Adrenal gland (tissue), 12 donors: ENCODE measurements around the gene CDH16. TPM values are rescaled to one million over a fixed set of nuclear protein-coding genes. Genes with fewer than 3 reads are reported as not detected.

ENCODE experiments used
- DNase-seq, 7 donors: peaks; one replicate each; pipeline ENCODE4 v3.0.0-alpha.2; 2019 to 2020
- H3K27ac ChIP-seq, 5 donors: fragments of 200-600 bp; sonication (generic) in 4 of 5; 1 replicate in 3 of 5; 2 replicates in 2 of 5; pipeline versions ENCODE4 v1.5.1 to v1.8.0; 2016 to 2020; ENCODE audit warnings: mild to moderate bottlenecking in 1 of 5
- H3K27me3 ChIP-seq: fragments of 200-600 bp; 2 replicates; pipeline ENCODE4 v1.8.0; 2021
- H3K36me3 ChIP-seq, 2 donors: fragments of 200-600 bp; replicated peaks in 1 of 2; 1 replicate in 1 of 2; 2 replicates in 1 of 2; pipeline versions ENCODE4 v1.5.1 to v1.8.0; 2018 to 2022
- H3K4me1 ChIP-seq, 2 donors: fragments of 200-600 bp; replicated peaks in 1 of 2; 1 replicate in 1 of 2; 2 replicates in 1 of 2; pipeline versions ENCODE4 v1.5.1 to v1.8.0; 2018 to 2021
- H3K4me3 ChIP-seq, 4 donors: fragments of 200-600 bp; sonication (generic) in 3 of 4; one replicate each; pipeline ENCODE4 v1.5.1; 2016 to 2018
- H3K9me3 ChIP-seq, 3 donors: fragments of 200-600 bp; sonication (generic) in 1 of 3; replicated peaks in 1 of 3; 1 replicate in 2 of 3; 2 replicates in 1 of 3; pipeline versions ENCODE4 v1.5.1 to v1.8.0; 2016 to 2021
- POLR2A ChIP-seq, 2 donors: fragments of 450-650 bp; IDR thresholded peaks; one replicate each; pipeline ENCODE4 v1.6.1; 2017; ENCODE audit warnings: antibody characterized with exemption in 2 of 2, mild to moderate bottlenecking in 2 of 2, moderate library complexity in 1 of 2
- WGBS, 4 donors: extraction: QIAGEN DNeasy Blood & Tissue Kit in 2 of 4; methylation state at CpG; one replicate each; pipeline versions ENCODE4 v1.1.5 to v1.1.7; 2013 to 2017; 5-methylcytosine and 5-hydroxymethylcytosine counted together
- intact Hi-C, 2 donors: fragments of 100-400 bp; cut with DNase I; formaldehyde crosslinking; loops; one replicate each; pipeline versions ENCODE4 v1.14.1 to v1.15.0; 2022 to 2023
- polyA plus RNA-seq, 3 donors: library from polyadenylated mRNA; stranded (reverse); fragments of 200-250 nt in 2 of 3; fragments of 350-450 nt in 1 of 3; fragmentation: Illumina TruSeq in 1 of 3; extraction: RNeasy Lipid Tissue Mini Kit (QIAGEN cat#74804) in 1 of 3; gene quantifications; one replicate each; pipeline ENCODE4 v1.2.3, GENCODE V29; 2013 to 2014
- total RNA-seq, 9 donors: library from RNA; depleted of rRNA in 4 of 9; stranded (reverse); fragments of >200 nt in 4 of 9; fragments of 120-200 nt in 1 of 9; fragmentation: NEBNext Ultra II Directional in 1 of 9; extraction: Animal tissue kit (Norgen Biotek cat#: 25700) in 1 of 9; gene quantifications; one replicate each; pipeline versions ENCODE4 v1.1.0 to v1.2.4, GENCODE V29; 2013 to 2023
- TF ChIP-seq, protein P1 (sequence below), 6 experiments: fragments of 450-650 bp in 4 of 6; fragments of 200-600 bp in 2 of 6; sonication (generic) in 1 of 6; IDR thresholded peaks; 1 replicate in 5 of 6; 2 replicates in 1 of 6; pipeline versions ENCODE4 v1.5.1 to v1.8.0; 2016 to 2021; ENCODE audit warnings: antibody characterized with exemption in 6 of 6, mild to moderate bottlenecking in 2 of 6, moderate library complexity in 1 of 6
- donor health status: healthy with polysubstance abuse.
- donor health status: Bipolar disorder and iron deficiency.
- donor health status: DM: yes; HTN: yes; CAD: no.
- donor health status: DM: no; HTN: no; CAD: no.
- donor health status: DM: no; HTN: no; CAD: no.
- donor health status: DM: yes; HTN: yes; CAD: no.

The CDH16 gene
- total and polyA plus RNA-seq, 12 donors = 0.69 TPM; not detected in 11

DNA sequence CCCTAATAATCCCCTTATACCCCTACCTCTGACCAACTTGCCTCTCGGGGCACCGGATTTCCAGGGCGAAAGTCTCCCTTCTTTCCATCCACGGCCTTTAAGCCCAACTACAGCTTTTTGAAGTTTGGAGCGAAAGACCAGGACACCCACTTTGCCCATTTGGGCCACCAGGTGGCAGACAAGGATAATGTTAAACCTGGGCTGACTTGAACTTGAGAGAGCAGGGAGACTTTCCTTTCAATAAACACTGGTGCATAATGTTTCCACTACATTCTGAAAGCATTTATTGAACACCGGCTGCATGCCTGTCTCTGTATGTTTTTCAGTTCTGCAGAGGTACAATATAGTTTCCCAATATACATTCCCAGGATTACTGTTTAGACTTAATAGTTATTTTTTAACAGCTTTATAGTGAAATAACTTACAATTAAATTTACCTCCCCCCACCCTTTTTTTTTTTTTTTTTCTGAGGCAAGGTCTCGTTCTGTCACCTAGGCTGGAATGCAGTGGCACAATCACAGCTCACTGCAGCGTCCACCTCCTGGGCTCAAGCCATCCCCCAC lies 35.5 kb upstream of the CDH16 start:
- no peaks in the 10 kb centered on the region for H3K27me3 ChIP-seq
- H3K36me3 ChIP-seq = no peaks in the 10 kb centered on the region
- intact Hi-C loops = no loop called here
- no peaks in the 10 kb centered on the region for H3K9me3 ChIP-seq
- H3K4me1 ChIP-seq = no peaks in the 10 kb centered on the region
- TF ChIP-seq POLR2A (IDR thresholded peaks at IDR 0.05) = no peak
- TF ChIP-seq, protein P1, sequence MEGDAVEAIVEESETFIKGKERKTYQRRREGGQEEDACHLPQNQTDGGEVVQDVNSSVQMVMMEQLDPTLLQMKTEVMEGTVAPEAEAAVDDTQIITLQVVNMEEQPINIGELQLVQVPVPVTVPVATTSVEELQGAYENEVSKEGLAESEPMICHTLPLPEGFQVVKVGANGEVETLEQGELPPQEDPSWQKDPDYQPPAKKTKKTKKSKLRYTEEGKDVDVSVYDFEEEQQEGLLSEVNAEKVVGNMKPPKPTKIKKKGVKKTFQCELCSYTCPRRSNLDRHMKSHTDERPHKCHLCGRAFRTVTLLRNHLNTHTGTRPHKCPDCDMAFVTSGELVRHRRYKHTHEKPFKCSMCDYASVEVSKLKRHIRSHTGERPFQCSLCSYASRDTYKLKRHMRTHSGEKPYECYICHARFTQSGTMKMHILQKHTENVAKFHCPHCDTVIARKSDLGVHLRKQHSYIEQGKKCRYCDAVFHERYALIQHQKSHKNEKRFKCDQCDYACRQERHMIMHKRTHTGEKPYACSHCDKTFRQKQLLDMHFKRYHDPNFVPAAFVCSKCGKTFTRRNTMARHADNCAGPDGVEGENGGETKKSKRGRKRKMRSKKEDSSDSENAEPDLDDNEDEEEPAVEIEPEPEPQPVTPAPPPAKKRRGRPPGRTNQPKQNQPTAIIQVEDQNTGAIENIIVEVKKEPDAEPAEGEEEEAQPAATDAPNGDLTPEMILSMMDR (IDR thresholded peaks at IDR 0.05) = peak; percentile 58 to 85 (median 83)
- WGBS, 4 donors = 10 to 14% (median 12%) methylated on average over 8 of the region's 8 CpGs
- H3K27ac ChIP-seq = no peak overlapping the region
- H3K4me3 ChIP-seq = no peak overlapping the region
- DNase-seq = peak; percentile 70 to 91 (median 80)

DNA sequence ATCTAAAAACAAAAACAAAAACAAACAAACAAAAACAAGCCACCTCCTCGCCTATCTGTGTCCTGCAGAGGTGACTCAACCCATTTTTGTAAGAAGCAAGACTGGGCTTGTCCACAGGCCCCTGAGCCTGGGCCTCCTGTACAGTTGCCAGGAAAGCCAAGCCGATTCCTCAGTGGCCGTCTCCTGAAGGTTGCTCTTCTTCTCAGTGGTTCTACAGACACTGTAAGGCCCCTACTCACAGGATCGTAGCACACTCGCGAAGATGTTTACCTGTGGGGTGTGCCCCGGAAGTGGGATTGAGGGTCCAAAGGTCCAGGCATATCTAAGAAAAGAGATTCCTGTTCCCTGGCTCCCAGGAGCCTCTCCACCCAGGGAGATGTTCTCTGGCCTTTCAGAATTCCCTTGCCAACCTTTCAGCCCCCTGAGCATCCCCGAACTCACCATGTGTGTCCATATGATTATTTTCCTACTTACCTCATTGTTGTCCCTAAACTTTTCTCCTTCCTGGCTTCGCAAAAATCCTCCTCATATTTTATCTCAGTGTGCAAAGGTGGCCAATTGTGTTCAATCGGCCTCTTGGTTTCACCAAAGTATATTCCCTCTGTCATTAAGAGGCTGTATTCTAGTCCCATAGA lies 34.9 kb upstream of the CDH16 start:
- 75 to 82% (median 78%) methylated on average over 10 of the region's 10 CpGs for whole genome bisulfite sequencing, 4 donors
- Histone ChIP-seq H3K27me3 (no peaks in the 10 kb centered on the region), H3K27ac (no peak overlapping the region), H3K4me1 (no peaks in the 10 kb centered on the region), H3K9me3 (no peaks in the 10 kb centered on the region), H3K4me3 (no peak overlapping the region), H3K36me3 (no peaks in the 10 kb centered on the region)
- no peak for TF ChIP-seq POLR2A (IDR thresholded peaks at IDR 0.05)
- TF ChIP-seq, protein P1 (IDR thresholded peaks at IDR 0.05) = no peak
- intact Hi-C loops = no loop called here
- no peak for DNase-seq

DNA sequence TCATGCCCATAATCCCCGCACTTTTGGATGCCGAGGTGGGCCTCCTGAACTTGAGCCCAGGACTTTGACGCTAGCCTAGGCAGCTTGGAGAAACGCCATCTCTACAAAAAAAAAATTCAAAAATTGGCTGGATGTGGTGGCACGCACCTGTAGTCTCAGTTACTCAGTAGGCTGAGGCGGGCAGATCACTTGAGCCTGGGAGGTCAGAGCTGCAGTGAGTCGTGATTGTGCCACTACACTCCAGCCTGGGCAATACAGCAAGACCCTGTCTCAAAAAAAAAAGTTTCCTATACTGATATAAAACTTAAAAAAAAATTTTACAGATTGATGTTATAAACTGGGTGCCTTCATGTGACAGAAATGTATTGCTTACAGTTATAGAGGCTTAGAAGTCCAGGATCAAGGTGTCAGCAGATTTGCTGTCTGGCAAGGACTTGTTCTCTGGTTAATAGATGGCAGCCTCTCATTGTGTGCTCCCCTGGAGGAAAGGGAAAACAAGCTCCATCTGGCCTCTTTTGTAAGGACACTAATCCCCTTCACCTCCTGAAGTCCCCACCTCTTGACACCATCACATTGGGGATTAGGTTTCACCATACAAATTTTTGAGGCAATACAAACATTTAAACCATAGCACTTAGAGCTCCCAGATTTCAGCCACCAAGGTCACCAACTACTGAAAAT lies 33.9 kb upstream of the CDH16 start:
- TF ChIP-seq POLR2A (IDR thresholded peaks at IDR 0.05) = no peak
- TF ChIP-seq, protein P1 (IDR thresholded peaks at IDR 0.05) = no peak
- WGBS, 4 donors = 75 to 88% (median 82%) methylated on average over 7 of the region's 7 CpGs
- Histone ChIP-seq H3K36me3 (no peaks in the 10 kb centered on the region), H3K9me3 (no peaks in the 10 kb centered on the region), H3K4me1 (peaks cover 1 to 2% of the 10 kb centered on the region in 2 donors), H3K4me3 (no peak overlapping the region), H3K27ac (no peak overlapping the region), H3K27me3 (no peaks in the 10 kb centered on the region)
- intact Hi-C loops = no loop called here
- no peak for DNase-seq

DNA sequence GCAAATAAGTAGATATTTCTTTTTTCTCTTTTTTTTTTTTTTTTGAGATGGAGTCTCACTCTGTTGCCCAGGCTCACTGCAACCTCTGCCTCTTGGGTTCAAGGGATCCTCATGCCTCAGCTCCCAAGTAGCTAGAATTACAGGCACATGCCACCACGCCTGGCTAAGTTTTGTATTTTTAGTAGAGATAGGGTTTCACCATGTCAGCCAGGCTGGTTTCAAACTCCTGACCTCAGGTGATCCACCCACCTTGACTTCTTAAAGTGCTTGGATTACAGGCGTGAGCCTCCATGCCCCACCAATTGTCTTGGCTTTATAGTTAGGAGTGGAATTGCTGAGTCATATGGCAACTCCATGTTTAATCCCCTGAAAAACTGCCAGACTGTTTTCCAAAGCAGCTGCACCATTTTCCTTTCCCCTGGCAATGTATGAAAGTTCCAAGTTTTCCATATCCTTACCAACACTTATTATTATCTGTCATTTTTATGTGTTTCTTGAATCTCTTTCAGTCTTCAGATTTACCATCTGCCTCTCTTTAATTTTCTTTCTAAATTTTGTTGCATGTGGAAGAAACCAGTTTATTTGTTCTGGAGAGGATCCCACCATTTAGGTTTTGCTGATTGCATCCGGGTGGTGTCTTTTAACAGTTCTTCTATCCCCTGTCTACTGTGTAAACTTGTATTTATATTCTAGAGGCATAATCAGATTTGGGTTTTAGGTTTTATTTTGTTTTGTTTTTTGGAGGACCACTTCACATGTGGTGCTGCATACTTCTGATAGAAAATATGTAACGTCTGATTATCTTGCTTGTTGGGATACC lies 32.5 kb upstream of the CDH16 start:
- H3K4me3 ChIP-seq = no peak overlapping the region
- WGBS, 4 donors = 80 to 87% (median 83%) methylated on average over 4 of the region's 4 CpGs
- TF ChIP-seq, protein P1 (IDR thresholded peaks at IDR 0.05) = no peak
- no peak for TF ChIP-seq POLR2A (IDR thresholded peaks at IDR 0.05)
- intact Hi-C loops = no loop called here
- no peaks in the 10 kb centered on the region for H3K9me3 ChIP-seq
- H3K36me3 ChIP-seq = no peaks in the 10 kb centered on the region
- H3K4me1 ChIP-seq = peaks cover 5% of the 10 kb centered on the region in 2 donors
- no peaks in the 10 kb centered on the region for H3K27me3 ChIP-seq
- H3K27ac ChIP-seq = no peak overlapping the region
- no peak for DNase-seq
